ENCODE results near the gene CFAP54.

DNA sequence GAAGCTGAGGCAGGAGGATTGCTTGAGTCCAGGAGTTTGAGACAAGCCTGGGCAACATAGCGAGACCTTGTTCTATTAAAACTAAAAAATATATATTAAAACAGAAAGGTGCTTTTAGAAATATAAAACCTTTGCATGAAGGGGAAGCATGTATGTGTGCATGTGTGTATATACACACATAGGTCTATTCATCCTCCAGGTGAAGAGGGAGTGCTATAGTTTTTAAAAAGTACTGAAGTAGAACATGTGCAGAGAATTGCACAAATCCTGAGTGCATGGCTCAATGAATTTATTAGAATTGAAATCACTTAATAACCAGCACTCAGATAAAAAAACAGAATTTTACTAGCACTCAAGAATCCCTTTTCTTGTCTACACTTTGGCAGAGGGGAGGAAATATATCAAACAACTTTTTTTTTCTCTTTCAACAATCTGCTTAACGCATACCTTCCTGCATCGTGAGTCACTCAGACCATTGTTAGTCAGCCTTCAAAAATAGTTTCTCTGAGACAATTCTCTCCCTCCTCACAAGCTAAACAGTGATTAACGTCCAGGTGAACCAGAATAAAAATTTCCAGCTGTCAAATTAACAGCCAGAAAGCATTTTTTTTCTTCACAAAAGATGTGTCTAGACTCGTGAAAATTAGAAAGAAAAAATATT is 400.0 kb downstream of the CFAP54 start:
- TF ChIP-seq, protein P1, sequence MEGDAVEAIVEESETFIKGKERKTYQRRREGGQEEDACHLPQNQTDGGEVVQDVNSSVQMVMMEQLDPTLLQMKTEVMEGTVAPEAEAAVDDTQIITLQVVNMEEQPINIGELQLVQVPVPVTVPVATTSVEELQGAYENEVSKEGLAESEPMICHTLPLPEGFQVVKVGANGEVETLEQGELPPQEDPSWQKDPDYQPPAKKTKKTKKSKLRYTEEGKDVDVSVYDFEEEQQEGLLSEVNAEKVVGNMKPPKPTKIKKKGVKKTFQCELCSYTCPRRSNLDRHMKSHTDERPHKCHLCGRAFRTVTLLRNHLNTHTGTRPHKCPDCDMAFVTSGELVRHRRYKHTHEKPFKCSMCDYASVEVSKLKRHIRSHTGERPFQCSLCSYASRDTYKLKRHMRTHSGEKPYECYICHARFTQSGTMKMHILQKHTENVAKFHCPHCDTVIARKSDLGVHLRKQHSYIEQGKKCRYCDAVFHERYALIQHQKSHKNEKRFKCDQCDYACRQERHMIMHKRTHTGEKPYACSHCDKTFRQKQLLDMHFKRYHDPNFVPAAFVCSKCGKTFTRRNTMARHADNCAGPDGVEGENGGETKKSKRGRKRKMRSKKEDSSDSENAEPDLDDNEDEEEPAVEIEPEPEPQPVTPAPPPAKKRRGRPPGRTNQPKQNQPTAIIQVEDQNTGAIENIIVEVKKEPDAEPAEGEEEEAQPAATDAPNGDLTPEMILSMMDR (IDR thresholded peaks at IDR 0.05; ENCODE audit: low read depth, low read length) = no peak
- no peak for TF ChIP-seq POLR2A (IDR thresholded peaks at IDR 0.05; ENCODE audit: extremely low read depth, insufficient read length)
